K562 (cell line): ENCODE results near the gene SFXN5. TPM values are rescaled to one million over a fixed set of nuclear protein-coding genes. Genes with fewer than 3 reads are reported as not detected.
A peak's percentile ranks its signal among the peaks of the same experiment; 100 is the strongest.

Source experiments
- ATAC-seq: fragments of 200-7000 bp; cut with Tn5 transposase; 3 replicates; pipeline ENCODE4 v1.9.1; 2020; ENCODE audit warnings: moderate library complexity
- BruUV-seq: library from RNA; stranded (reverse); fragments of 400-500 nt; replicated peaks from 2 replicates; lab custom pipeline; 2021; lab: Mats Ljungman, UMichigan
- CTCF ChIA-PET: fragments of 300-600 bp; formaldehyde crosslinking; extraction: SDS; loops from one replicate; lab custom pipeline; 2021; ENCODE audit warnings: low intra/inter-chr PET ratio; lab: Yijun Ruan, JAX
- POLR2A ChIA-PET: fragments of 300-600, 350-650 bp; sonication (Branson Sonifier 250); formaldehyde crosslinking; extraction: SDS; loops from one replicate; lab custom pipeline; 2021; ENCODE audit warnings: antibody characterized with exemption, inconsistent platforms; lab: Yijun Ruan, JAX
- DNase-seq, 4 experiments: peaks; one replicate each; pipeline versions ENCODE4 v3.0.0 to v3.0.0-alpha.2; 2011 to 2018; ENCODE audit warnings: low spot score in 3 of 4, mixed read lengths in 3 of 4; ENCODE audit errors: extremely low read depth in 1 of 4
- FAIRE-seq: peaks from 2 replicates; lab custom pipeline; 2011; peaks lifted over from hg19 to GRCh38; lab: Jason Lieb, UNC
- H2AFZ ChIP-seq: 2 replicates; pipeline ENCODE4 v1.6.0; 2011; ENCODE audit warnings: low read depth, low read length, control low read depth, inconsistent platforms
- H3K27ac ChIP-seq: fragments of 200-600 bp; 3 replicates; pipeline ENCODE4 v1.8.0; 2011; ENCODE audit warnings: low read depth, mild to moderate bottlenecking, control low read depth, inconsistent platforms, low read length, moderate library complexity, mixed read lengths; ENCODE audit errors: extremely low read depth
- H3K27me3 ChIP-seq, 2 experiments: fragments of 300-600 bp in 1 of 2; 2 replicates in 1 of 2; 3 replicates in 1 of 2; pipeline versions ENCODE4 v1.6.0 to v1.8.0; 2011; ENCODE audit warnings: inconsistent platforms in 2 of 2, low read length in 2 of 2, mild to moderate bottlenecking in 1 of 2, mixed read lengths in 1 of 2, moderate library complexity in 1 of 2; ENCODE audit not compliant: control insufficient read depth in 2 of 2, insufficient read depth in 2 of 2
- H3K36me3 ChIP-seq: fragments of 300-600 bp; 3 replicates; pipeline ENCODE4 v1.8.0; 2011; ENCODE audit warnings: mild to moderate bottlenecking, low read length, inconsistent platforms; ENCODE audit not compliant: control insufficient read depth, insufficient read depth
- H3K4me1 ChIP-seq, 2 experiments: fragments of 200-600 bp in 1 of 2; replicated peaks in 1 of 2; 2 replicates in 1 of 2; 3 replicates in 1 of 2; pipeline versions ENCODE4 v1.5.1 to v1.8.0; 2011; ENCODE audit warnings: inconsistent platforms in 2 of 2, low read length in 2 of 2, mild to moderate bottlenecking in 1 of 2, mixed read lengths in 1 of 2, moderate library complexity in 1 of 2; ENCODE audit not compliant: control insufficient read depth in 2 of 2, insufficient read depth in 2 of 2
- H3K4me2 ChIP-seq: 2 replicates; pipeline ENCODE4 v1.6.1; 2011; ENCODE audit warnings: low read length, control low read depth, inconsistent platforms, mixed read lengths; ENCODE audit not compliant: insufficient read depth
- H3K4me3 ChIP-seq: fragments of 200-600 bp; sonication (generic), shearing (Covaris generic); 2 replicates; pipeline ENCODE4 v1.5.1; 2016; ENCODE audit warnings: control low read depth, inconsistent platforms
- H3K79me2 ChIP-seq: fragments of 200-600 bp; 3 replicates; pipeline ENCODE4 v1.8.0; 2011; ENCODE audit warnings: low read length, inconsistent platforms; ENCODE audit not compliant: control insufficient read depth, insufficient read depth
- H3K9ac ChIP-seq, 2 experiments: 2 replicates each; pipeline versions ENCODE4 v1.6.0 to v1.6.1; 2011; ENCODE audit warnings: low read depth in 2 of 2, low read length in 2 of 2, control low read depth in 1 of 2, inconsistent platforms in 1 of 2, mild to moderate bottlenecking in 1 of 2, mixed read lengths in 1 of 2; ENCODE audit not compliant: insufficient read depth in 1 of 2
- H3K9me1 ChIP-seq: one replicate; pipeline ENCODE4 v1.6.0; 2011; ENCODE audit warnings: inconsistent platforms, mild to moderate bottlenecking, low read length, moderate library complexity; ENCODE audit not compliant: control insufficient read depth, insufficient read depth
- H3K9me3 ChIP-seq: replicated peaks from 2 replicates; pipeline ENCODE4 v1.5.1; 2011; ENCODE audit warnings: low read depth, low read length, inconsistent platforms; ENCODE audit not compliant: control insufficient read depth, insufficient read depth
- H4K20me1 ChIP-seq: replicated peaks from 2 replicates; pipeline ENCODE4 v1.6.1; 2011; ENCODE audit warnings: low read length, inconsistent platforms, mixed read lengths; ENCODE audit not compliant: control insufficient read depth, insufficient read depth
- ATF1 ChIP-seq, 2 experiments: fragments of 450-650 bp in 1 of 2; IDR thresholded peaks; 2 replicates each; pipeline ENCODE4 v1.6.1; 2016; ENCODE audit warnings: missing compliant biosample characterization in 1 of 2, missing genetic modification characterization in 1 of 2
- ATF6 ChIP-seq: sonication (generic); formaldehyde crosslinking; IDR thresholded peaks from 2 replicates; pipeline ENCODE4 v1.4.0; 2020; ENCODE audit warnings: mild to moderate bottlenecking, missing genetic modification reagents
- BCOR ChIP-seq: fragments of 450-650 bp; IDR thresholded peaks from 2 replicates; pipeline ENCODE4 v1.6.1; 2016
- HOMEZ ChIP-seq: fragments of 250-450 bp; sonication (Bioruptor Pico); IDR thresholded peaks from 2 replicates; pipeline ENCODE4 v1.4.0; 2020; ENCODE audit warnings: mild to moderate bottlenecking, moderate library complexity
- NFATC3 ChIP-seq: fragments of 450-650 bp; IDR thresholded peaks from 2 replicates; pipeline ENCODE4 v1.6.1; 2017; ENCODE audit warnings: mild to moderate bottlenecking
- RBM25 ChIP-seq: fragments of 200-400 bp; formaldehyde crosslinking; IDR thresholded peaks from 2 replicates; pipeline ENCODE4 v1.6.1; 2018; ENCODE audit warnings: low read length, low read depth, moderate library complexity; ENCODE audit not compliant: severe bottlenecking
- SAP30 ChIP-seq: fragments of 200-600 bp; sonication (generic); IDR thresholded peaks from 2 replicates; pipeline ENCODE4 v1.6.1; 2012; ENCODE audit warnings: borderline replicate concordance, low read depth, mild to moderate bottlenecking, moderate library complexity, low read length, control low read depth, inconsistent platforms; ENCODE audit not compliant: insufficient read depth, poor library complexity, severe bottlenecking
- ZFP36 ChIP-seq: fragments of 150-350 bp; IDR thresholded peaks from 2 replicates; pipeline ENCODE4 v1.6.1; 2018; ENCODE audit warnings: low read length, low read depth; ENCODE audit not compliant: partially characterized antibody
- ZNF609 ChIP-seq: sonication (generic); formaldehyde crosslinking; IDR thresholded peaks from 2 replicates; pipeline ENCODE4 v1.8.1; 2023; ENCODE audit warnings: missing genetic modification reagents, mild to moderate bottlenecking, borderline replicate concordance
- WGBS: fragments of 100-300 bp; shearing (Covaris generic); methylation state at CpG from one replicate; pipeline ENCODE4 v1.1.6; 2016; ENCODE audit warnings: low coverage, mixed read lengths; ENCODE audit not compliant: insufficient coverage; ENCODE audit errors: missing lambda C conversion rate; 5-methylcytosine and 5-hydroxymethylcytosine counted together
- in situ Hi-C: fragments of 300-500 bp; cut with MboI; formaldehyde crosslinking; loops from 4 replicates; pipeline ENCODE4 v1.15.0; 2018; ENCODE audit warnings: inconsistent platforms, mixed read lengths
- intact Hi-C: fragments of 100-400 bp; cut with micrococcal nuclease; formaldehyde crosslinking; loops from 2 replicates; pipeline ENCODE4 v1.14.2; 2022
- polyA plus RNA-seq, 8 experiments: library from polyadenylated mRNA; depleted of rRNA in 4 of 8; stranded (reverse) in 5 of 8; unstranded in 3 of 8; fragments of >200 nt; fragmentation: Nextera tagmentation in 2 of 8; fragmentation: Illumina TruSeq in 1 of 8; extraction: Ambion mirVana in 2 of 8; extraction: Trizol in 1 of 8; gene quantifications; 2 replicates each; pipeline versions ENCODE4 v1.2.1 to v1.2.3, GENCODE V29; 2011 to 2014; ENCODE audit warnings: inconsistent platforms in 1 of 8, missing spikeins in 1 of 8
- total RNA-seq, 7 experiments: library from RNA; depleted of rRNA in 6 of 7; stranded (reverse); fragments of >200 nt in 6 of 7; fragmentation: Illumina TruSeq in 2 of 7; extraction: Trizol in 2 of 7; gene quantifications; 2 replicates each; pipeline versions ENCODE4 v1.2.1 to v1.2.3, GENCODE V29; 2011 to 2021; ENCODE audit warnings: low replicate concordance in 1 of 7

SFXN5 gene
- total and polyA plus RNA-seq, 9 of the 15 experiments (the other 6 are each of a cell fraction or from before 2014, with no cell fraction given), result 8.3 to 22.6 (median 16.0) TPM

- H3K9me1 ChIP-seq, result no peaks in the 10 kb centered on the region
- no peak overlapping the region for H3K27ac ChIP-seq
- H3K4me3 ChIP-seq, result no peak overlapping the region
- intact Hi-C loops (no loop called here), in situ Hi-C loops (no loop called here)
- no peaks in the 10 kb centered on the region for H3K36me3 ChIP-seq
- no peak overlapping the region for H3K4me2 ChIP-seq
- no TSS peak for BruUV-seq
- no peak overlapping the region for H2AFZ ChIP-seq
- peaks cover 0 to 11% of the 10 kb centered on the region in 2 experiments; a peak in 1 of 5 replicates for H3K4me1 ChIP-seq
- ATAC-seq, result no peak
- no peaks in the 10 kb centered on the region for H3K79me2 ChIP-seq
- ChIA-PET CTCF (no interaction called here), POLR2A (interaction anchor here (0.7 to 1.2 kb wide), 3 partner anchors 9 to 36 kb away, joined by 3 to 4 read pairs (median 4); partner anchors contain the start of gene EMX1)
- 4% methylated on average over 4 of the region's 4 CpGs for WGBS
- no peak for TF ChIP-seq SAP30
- TF ChIP-seq ATF1 (CRISPR knock-in tag; IDR thresholded peaks at IDR 0.05), result no peak
- no peak for TF ChIP-seq ATF1 (tag; IDR thresholded peaks at IDR 0.05)
- peak; percentile 53 for TF ChIP-seq ZFP36
- TF ChIP-seq BCOR, result peak; percentile 56; the same call in 1 of the 2 replicates
- no peak for TF ChIP-seq HOMEZ (CRISPR knock-in tag)
- no peak for TF ChIP-seq ATF6
- no peak for TF ChIP-seq ZNF609
- TF ChIP-seq RBM25, result peak; percentile 72
- TF ChIP-seq NFATC3, result no peak
- no peak overlapping the region for H3K9ac ChIP-seq
- peaks cover 22% of the 10 kb centered on the region for H4K20me1 ChIP-seq
- peaks cover 60 to 87% of the 10 kb centered on the region in 2 experiments for H3K27me3 ChIP-seq
- DNase-seq, result no peak
- no peak for FAIRE-seq
- H3K9me3 ChIP-seq, result no peaks in the 10 kb centered on the region
Observed at GRCh38 chr2:72926368-72926767, 145.1 kb downstream of the SFXN5 start.
